ENCODE data around the gene RAP1A.

Gene RAP1A

GRCh38 chr1:111704776-111705175 is 85.2 kb downstream of the RAP1A start:
- TF ChIP-seq CTCF (IDR thresholded peaks at IDR 0.05; ENCODE audit: control insufficient read depth, insufficient read depth, low read depth, low read length, missing control alignments) = no peak
- no peak overlapping the region for H3K4me3 ChIP-seq (ENCODE audit: control insufficient read depth, low read depth, low read length)
- DNase-seq (ENCODE audit: low read depth) = no peak

GRCh38 chr1:111705841-111706240 is 86.3 kb downstream of the RAP1A start:
- no peak for DNase-seq (ENCODE audit: low read depth)
- no peak overlapping the region for H3K4me3 ChIP-seq (ENCODE audit: control insufficient read depth, low read depth, low read length)
- TF ChIP-seq CTCF (IDR thresholded peaks at IDR 0.05; ENCODE audit: control insufficient read depth, insufficient read depth, low read depth, low read length, missing control alignments) = no peak

GRCh38 chr1:111706921-111707320 is 87.3 kb downstream of the RAP1A start:
- H3K4me3 ChIP-seq (ENCODE audit: control insufficient read depth, low read depth, low read length) = no peak overlapping the region
- no peak for TF ChIP-seq CTCF (IDR thresholded peaks at IDR 0.05; ENCODE audit: control insufficient read depth, insufficient read depth, low read depth, low read length, missing control alignments)
- DNase-seq (ENCODE audit: low read depth) = no peak

GRCh38 chr1:111707906-111708305 is 88.3 kb downstream of the RAP1A start:
- DNase-seq (ENCODE audit: low read depth) = no peak
- H3K4me3 ChIP-seq (ENCODE audit: control insufficient read depth, low read depth, low read length) = no peak overlapping the region
- no peak for TF ChIP-seq CTCF (IDR thresholded peaks at IDR 0.05; ENCODE audit: control insufficient read depth, insufficient read depth, low read depth, low read length, missing control alignments)

GRCh38 chr1:111709986-111710385 is 90.4 kb downstream of the RAP1A start:
- H3K4me3 ChIP-seq (ENCODE audit: control insufficient read depth, low read depth, low read length) = no peak overlapping the region
- no peak for DNase-seq (ENCODE audit: low read depth)
- no peak for TF ChIP-seq CTCF (IDR thresholded peaks at IDR 0.05; ENCODE audit: control insufficient read depth, insufficient read depth, low read depth, low read length, missing control alignments)

GRCh38 chr1:111716333-111716732 is 96.7 kb downstream of the RAP1A start:
- H3K4me3 ChIP-seq (ENCODE audit: control insufficient read depth, low read depth, low read length) = no peak overlapping the region
- TF ChIP-seq CTCF (IDR thresholded peaks at IDR 0.05; ENCODE audit: control insufficient read depth, insufficient read depth, low read depth, low read length, missing control alignments) = no peak
- DNase-seq (ENCODE audit: low read depth) = no peak

- DNase-seq (ENCODE audit: low read depth) = no peak
- TF ChIP-seq CTCF (IDR thresholded peaks at IDR 0.05; ENCODE audit: control insufficient read depth, insufficient read depth, low read depth, low read length, missing control alignments) = no peak
- H3K4me3 ChIP-seq (ENCODE audit: control insufficient read depth, low read depth, low read length) = no peak overlapping the region
Measured at GRCh38 chr1:111717450-111717849, 97.9 kb downstream of the RAP1A start.
